Upper lobe of left lung (tissue), 4 donors: ENCODE results near the gene MIB1.

ENCODE experiments used
- CTCF ChIP-seq, 6 experiments: fragments of 450-650 bp in 4 of 6; fragments of 200-600 bp in 2 of 6; sonication (generic) in 2 of 6; IDR thresholded peaks; one replicate each; pipeline ENCODE4 v1.5.1; 2016 to 2019; ENCODE audit warnings: antibody characterized with exemption in 6 of 6
- EP300 ChIP-seq, 4 donors: sonication (generic); formaldehyde crosslinking; IDR thresholded peaks; one replicate each; pipeline ENCODE4 v1.5.1; 2017; ENCODE audit warnings: antibody characterized with exemption in 4 of 4, control low read depth in 2 of 4
- POLR2A ChIP-seq, 4 donors: fragments of 450-650 bp; IDR thresholded peaks; one replicate each; pipeline ENCODE4 v1.5.1; 2016 to 2017; ENCODE audit warnings: antibody characterized with exemption in 4 of 4, mild to moderate bottlenecking in 2 of 4
- POLR2AphosphoS5 ChIP-seq, 2 donors: sonication (generic); formaldehyde crosslinking; IDR thresholded peaks; one replicate each; pipeline ENCODE4 v1.5.1; 2017; ENCODE audit warnings: antibody characterized with exemption in 2 of 2

- TF ChIP-seq POLR2AphosphoS5 (IDR thresholded peaks at IDR 0.05) (peak; percentile 66 to 94), CTCF (IDR thresholded peaks at IDR 0.05) (peak; percentile 58 to 93 (median 86)), POLR2A (IDR thresholded peaks at IDR 0.05) (peak in 3 of 4 donors; percentile 90 to 99 (median 99)), EP300 (IDR thresholded peaks at IDR 0.05) (peak in 1 of 4 donors; percentile 64)
Measured at GRCh38 chr18:21704603-21705364, 35.8 kb upstream of the MIB1 start, which contains the start of gene ABHD3.
